Measurements from ENCODE around the gene ZFAND3.
"Not testable (repeated sequence)": the region's sequence is repeated elsewhere in the genome, so short reads cannot be mapped to it uniquely, and the experiment has no call there.

Gene ZFAND3

GRCh38 chr6:38115626-38116008 lies 296.1 kb downstream of the ZFAND3 start:
- no peak overlapping the region for H3K4me3 ChIP-seq (ENCODE audit: low read length)
- no peak for TF ChIP-seq CTCF (IDR thresholded peaks at IDR 0.05; ENCODE audit: insufficient read depth, low read depth, low read length, missing control alignments)
- no peak for DNase-seq (ENCODE audit: low read depth)

DNA sequence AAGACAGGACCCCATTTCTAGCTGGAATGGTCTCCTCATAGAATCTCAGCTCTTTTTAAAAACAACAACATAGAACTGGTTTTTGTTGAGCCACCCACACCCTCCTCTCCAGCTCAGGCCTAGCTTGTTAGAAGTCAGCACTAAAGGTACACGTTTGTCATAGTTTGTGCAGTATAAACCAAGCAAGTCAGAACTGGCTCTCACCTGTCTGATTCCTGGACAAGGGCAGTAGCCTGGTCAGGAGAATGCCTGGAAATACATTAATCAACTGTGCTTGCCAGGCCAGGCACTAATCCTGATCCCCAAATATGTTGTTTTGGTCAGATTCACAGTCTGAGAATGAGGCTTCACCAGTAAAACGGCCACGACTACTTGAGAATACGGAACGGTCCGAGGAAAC lies 296.7 kb downstream of the ZFAND3 start:
- TF ChIP-seq CTCF (IDR thresholded peaks at IDR 0.05; ENCODE audit: insufficient read depth, low read depth, low read length, missing control alignments), result no peak
- DNase-seq (ENCODE audit: low read depth), result peak; percentile 80
- no peak overlapping the region for H3K4me3 ChIP-seq (ENCODE audit: low read length)

GRCh38 chr6:38117281-38117680 lies 297.8 kb downstream of the ZFAND3 start:
- H3K4me3 ChIP-seq (ENCODE audit: low read length), result no peak overlapping the region
- peak; percentile 33 for DNase-seq (ENCODE audit: low read depth)
- TF ChIP-seq CTCF (IDR thresholded peaks at IDR 0.05; ENCODE audit: insufficient read depth, low read depth, low read length, missing control alignments), result no peak

DNA sequence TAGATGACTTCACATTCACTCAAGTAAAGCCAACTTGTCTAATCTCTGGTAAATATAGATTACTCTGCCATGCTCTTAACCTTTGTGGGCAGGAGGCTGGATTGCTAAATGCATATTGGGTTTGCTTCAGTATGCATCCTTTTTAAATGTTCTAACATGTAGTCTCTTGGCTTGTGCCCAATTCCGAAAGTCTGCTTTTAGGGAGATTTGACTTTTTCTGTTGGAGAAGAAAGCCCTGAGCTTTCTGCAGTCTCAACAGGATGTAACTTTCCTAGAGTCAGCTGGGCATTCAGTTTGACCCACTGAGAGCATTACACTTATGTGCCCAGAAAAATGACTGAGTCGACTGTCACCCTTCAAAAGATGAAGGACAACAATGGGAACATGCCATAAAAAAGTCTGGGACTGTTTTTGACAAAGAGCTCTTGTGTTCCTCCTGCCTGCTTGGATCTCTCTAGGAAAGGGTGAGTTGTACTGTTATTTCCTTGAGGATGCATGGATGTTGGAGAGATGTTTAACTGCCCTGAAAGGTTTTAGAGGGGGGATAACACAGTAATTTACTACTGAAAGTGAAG lies 299.4 kb downstream of the ZFAND3 start:
- no peak for DNase-seq (ENCODE audit: low read depth)
- no peak for TF ChIP-seq CTCF (IDR thresholded peaks at IDR 0.05; ENCODE audit: insufficient read depth, low read depth, low read length, missing control alignments)
- no peak overlapping the region for H3K4me3 ChIP-seq (ENCODE audit: low read length)

- H3K4me3 ChIP-seq (ENCODE audit: low read length), result no peak overlapping the region
- TF ChIP-seq CTCF (IDR thresholded peaks at IDR 0.05; ENCODE audit: insufficient read depth, low read depth, low read length, missing control alignments), result no peak
- DNase-seq (ENCODE audit: low read depth), result no peak
These were observed 300.0 kb downstream of the ZFAND3 start for GRCh38 chr6:38119516-38119915.

DNA sequence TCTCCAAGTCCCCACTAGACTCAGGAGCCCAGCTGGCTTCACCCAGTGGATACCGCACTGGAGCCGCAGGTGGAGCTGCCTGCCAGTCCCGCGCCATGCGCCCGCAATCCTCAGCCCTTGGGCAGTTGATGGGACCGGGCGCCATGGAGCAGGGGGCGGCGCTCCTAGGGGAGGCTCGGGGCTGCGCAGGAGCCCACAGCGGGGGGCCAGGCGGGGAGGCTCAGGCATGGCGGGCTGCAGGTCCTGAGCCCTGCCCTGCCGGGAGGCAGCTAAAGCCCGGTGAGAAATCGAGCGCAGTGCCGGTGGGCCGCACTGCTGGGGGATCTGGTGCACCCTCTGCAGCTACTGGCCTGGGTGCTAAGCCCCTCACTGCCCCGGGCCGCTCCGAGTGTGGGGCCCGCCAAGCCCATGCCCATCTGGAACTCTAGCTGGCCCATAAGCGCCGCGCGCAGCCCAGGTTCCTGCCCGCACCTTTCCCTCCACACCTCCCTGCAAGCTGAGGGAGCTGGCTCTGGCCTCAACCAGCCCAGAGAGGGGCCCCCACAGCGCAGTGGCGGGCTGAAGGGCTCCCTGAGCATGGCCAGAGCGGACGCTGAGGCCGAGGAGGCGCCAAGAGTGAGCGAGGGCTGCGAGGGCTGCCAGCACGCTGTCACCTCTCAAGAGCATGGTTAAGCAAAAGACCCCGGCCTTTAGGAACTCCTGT lies 304.8 kb downstream of the ZFAND3 start:
- not testable (repeated sequence) for H3K4me3 ChIP-seq (ENCODE audit: low read length); DNase-seq (ENCODE audit: low read depth)

GRCh38 chr6:38127284-38127683 lies 307.8 kb downstream of the ZFAND3 start:
- H3K4me3 ChIP-seq (ENCODE audit: low read length), result no peak overlapping the region
- no peak for TF ChIP-seq CTCF (IDR thresholded peaks at IDR 0.05; ENCODE audit: insufficient read depth, low read depth, low read length, missing control alignments)
- no peak for DNase-seq (ENCODE audit: low read depth)

All from epithelial cell of esophagus (primary cell).